Endothelial cell of umbilical vein (primary cell): Measurements from ENCODE around the gene PPP2R2C. TPM values are rescaled to one million over a fixed set of nuclear protein-coding genes. Genes with fewer than 3 reads are reported as not detected.

Source experiments
- BruUV-seq: library from RNA; stranded (reverse); fragments of 400-500 nt; replicated peaks from 2 replicates; lab custom pipeline; 2021; lab: Mats Ljungman, UMichigan
- CTCF ChIA-PET: fragments of 300-600, 350-600 bp; sonication (Branson Sonifier 250); formaldehyde crosslinking; loops from one replicate; lab custom pipeline; 2021; ENCODE audit warnings: antibody characterized with exemption, inconsistent platforms; lab: Charles Lee
- POLR2A ChIA-PET: fragments of 300-600, 350-600 bp; sonication (Branson Sonifier 250); formaldehyde crosslinking; loops from one replicate; lab custom pipeline; 2021; ENCODE audit warnings: antibody characterized with exemption, inconsistent platforms; lab: Charles Lee
- DNase-seq: peaks from one replicate; pipeline ENCODE4 v3.0.0-alpha.2; 2011; ENCODE audit warnings: low read depth, low spot score
- FAIRE-seq: peaks from 2 replicates; lab custom pipeline; 2011; peaks lifted over from hg19 to GRCh38; lab: Jason Lieb, UNC
- H2AFZ ChIP-seq: 2 replicates; pipeline ENCODE4 v1.6.0; 2012; ENCODE audit warnings: low read depth, low read length, control low read depth, inconsistent platforms
- H3K27ac ChIP-seq: 2 replicates; pipeline ENCODE4 v1.5.1; 2011; ENCODE audit warnings: low read depth, mild to moderate bottlenecking, control low read depth, low read length, moderate library complexity; ENCODE audit not compliant: insufficient read depth
- H3K27me3 ChIP-seq, 2 experiments: 2 replicates each; pipeline versions ENCODE4 v1.6.0 to v1.6.1; 2011; ENCODE audit warnings: low read length in 2 of 2, mixed read lengths in 1 of 2; ENCODE audit not compliant: control insufficient read depth in 2 of 2, insufficient read depth in 2 of 2
- H3K36me3 ChIP-seq, 2 experiments: 2 replicates in 1 of 2; 3 replicates in 1 of 2; pipeline ENCODE4 v1.5.1; 2011; ENCODE audit warnings: low read length in 2 of 2, mild to moderate bottlenecking in 1 of 2, moderate library complexity in 1 of 2; ENCODE audit not compliant: control insufficient read depth in 2 of 2, insufficient read depth in 2 of 2; ENCODE audit errors: extremely low read depth in 1 of 2
- H3K4me1 ChIP-seq: 3 replicates; pipeline ENCODE4 v1.5.1; 2011; ENCODE audit warnings: mild to moderate bottlenecking, low read length; ENCODE audit not compliant: control insufficient read depth, insufficient read depth; ENCODE audit errors: extremely low read depth
- H3K4me2 ChIP-seq: 2 replicates; pipeline ENCODE4 v1.6.1; 2011; ENCODE audit warnings: low read length, control low read depth, mixed read lengths; ENCODE audit not compliant: insufficient read depth
- H3K4me3 ChIP-seq, 3 experiments: fragments of 200-600 bp in 1 of 3; sonication (generic), shearing (Covaris generic) in 1 of 3; replicated peaks in 1 of 3; 2 replicates each; pipeline ENCODE4 v1.5.1; 2011 to 2016; ENCODE audit warnings: control low read depth in 3 of 3, low read length in 3 of 3, mild to moderate bottlenecking in 2 of 3, inconsistent platforms in 1 of 3, low read depth in 1 of 3, moderate library complexity in 1 of 3; ENCODE audit not compliant: insufficient read depth in 1 of 3
- H3K79me2 ChIP-seq: 2 replicates; pipeline ENCODE4 v1.6.0; 2012; ENCODE audit warnings: low read length, inconsistent platforms; ENCODE audit not compliant: control insufficient read depth, insufficient read depth
- H3K9ac ChIP-seq: replicated peaks from 2 replicates; pipeline ENCODE3; 2011; ENCODE audit warnings: low read length, control low read depth; ENCODE audit not compliant: insufficient read depth; ENCODE audit errors: extremely low read depth
- H3K9me1 ChIP-seq: replicated peaks from 3 replicates; pipeline ENCODE4 v1.6.0; 2011; ENCODE audit warnings: mild to moderate bottlenecking, low read length; ENCODE audit not compliant: control insufficient read depth, insufficient read depth; ENCODE audit errors: extremely low read depth
- H3K9me3 ChIP-seq: replicated peaks from 2 replicates; pipeline ENCODE4 v1.5.1; 2012; ENCODE audit warnings: low read length, inconsistent platforms; ENCODE audit not compliant: control insufficient read depth, insufficient read depth
- H4K20me1 ChIP-seq: replicated peaks from 2 replicates; pipeline ENCODE3; 2011; ENCODE audit warnings: mild to moderate bottlenecking, low read length; ENCODE audit not compliant: control insufficient read depth, insufficient read depth; ENCODE audit errors: extremely low read depth
- CTCF ChIP-seq, 2 donors: IDR thresholded peaks; 1 replicate in 1 of 2; 2 replicates in 1 of 2; pipeline ENCODE4 v1.5.1; 2011; ENCODE audit warnings: low read length in 2 of 2, mild to moderate bottlenecking in 2 of 2, moderate library complexity in 2 of 2, control low read depth in 1 of 2, inconsistent platforms in 1 of 2, low read depth in 1 of 2; ENCODE audit not compliant: insufficient read depth in 1 of 2; ENCODE audit errors: extremely low read depth in 1 of 2
- EZH2 ChIP-seq: IDR thresholded peaks from 2 replicates; pipeline ENCODE4 v1.6.1; 2012; ENCODE audit warnings: borderline replicate concordance, low read depth, mild to moderate bottlenecking, moderate library complexity, low read length, inconsistent platforms; ENCODE audit not compliant: severe bottlenecking
- FOS ChIP-seq: IDR thresholded peaks from 2 replicates; pipeline ENCODE4 v1.6.1; 2011; ENCODE audit warnings: mild to moderate bottlenecking, low read length, moderate library complexity, borderline replicate concordance; ENCODE audit not compliant: insufficient read depth
- GATA2 ChIP-seq: IDR thresholded peaks from 2 replicates; pipeline ENCODE4 v1.7.0; 2011; ENCODE audit warnings: low read depth, mild to moderate bottlenecking, moderate library complexity, mixed read lengths, low read length; ENCODE audit not compliant: insufficient read length, insufficient read depth
- JUN ChIP-seq: IDR thresholded peaks from 2 replicates; pipeline ENCODE4 v1.6.1; 2011; ENCODE audit warnings: borderline replicate concordance, low read depth; ENCODE audit not compliant: insufficient read length, insufficient read depth
- MYC ChIP-seq: IDR thresholded peaks from one replicate; pipeline ENCODE4 v1.6.1; 2011; ENCODE audit warnings: mild to moderate bottlenecking, low read depth, low read length
- POLR2A ChIP-seq: IDR thresholded peaks from 2 replicates; pipeline ENCODE4 v1.6.1; 2012; ENCODE audit warnings: low read depth, mild to moderate bottlenecking, control low read depth, low read length
- POLR2AphosphoS5 ChIP-seq: IDR thresholded peaks from 2 replicates; pipeline ENCODE4 v1.6.1; 2012; ENCODE audit warnings: low read depth, mild to moderate bottlenecking, control low read depth, low read length, moderate library complexity; ENCODE audit not compliant: insufficient read depth
- dilution Hi-C: fragments of 300-500 bp; cut with MboI; formaldehyde crosslinking; loops from one replicate; pipeline ENCODE4 v1.15.0; 2019; ENCODE audit warnings: low sequenced_read_pairs; ENCODE audit not compliant: extremely low pct_ligation_motif_present
- intact Hi-C: fragments of 100-400 bp; cut with micrococcal nuclease; formaldehyde crosslinking; loops from one replicate; pipeline ENCODE4 v1.10.0; 2022
- polyA plus RNA-seq, 4 experiments: library from polyadenylated mRNA; depleted of rRNA in 3 of 4; stranded (reverse) in 3 of 4; unstranded in 1 of 4; fragments of >200 nt; gene quantifications; 2 replicates each; pipeline versions ENCODE4 v1.2.1 to v1.2.3, GENCODE V29; 2011 to 2012; ENCODE audit warnings: missing spikeins in 1 of 4
- total RNA-seq: library from RNA; stranded (reverse); gene quantifications from 2 replicates; pipeline ENCODE4 v1.2.3, GENCODE V29; 2021
- TF ChIP-seq, protein P1 (sequence below): IDR thresholded peaks from 2 replicates; pipeline ENCODE4 v1.6.1; 2011; ENCODE audit not compliant: insufficient read depth, insufficient read length

The PPP2R2C gene
- total and polyA plus RNA-seq, 2 donors (not counting 3 experiments of a cell fraction or from before 2014, with no cell fraction given) = 0.03 to 0.09 TPM

- TF ChIP-seq JUN = no peak
- TF ChIP-seq GATA2 = no peak
- TF ChIP-seq FOS = no peak
- TF ChIP-seq EZH2 = no peak
- TF ChIP-seq MYC = no peak
- no peak for TF ChIP-seq POLR2AphosphoS5
- TF ChIP-seq, protein P1, sequence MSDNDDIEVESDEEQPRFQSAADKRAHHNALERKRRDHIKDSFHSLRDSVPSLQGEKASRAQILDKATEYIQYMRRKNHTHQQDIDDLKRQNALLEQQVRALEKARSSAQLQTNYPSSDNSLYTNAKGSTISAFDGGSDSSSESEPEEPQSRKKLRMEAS = no peak
- TF ChIP-seq POLR2A = no peak
- TF ChIP-seq CTCF (IDR thresholded peaks at IDR 0.05; ENCODE audit: extremely low read depth in 1 of 2, insufficient read depth in 1 of 2, low read depth in 1 of 2, low read length in 2 of 2) = no peak
- Histone ChIP-seq H2AFZ (no peak overlapping the region), H3K9me3 (no peaks in the 10 kb centered on the region), H3K79me2 (no peaks in the 10 kb centered on the region), H3K9ac (no peak overlapping the region), H3K27me3 (no peaks in the 10 kb centered on the region), H3K4me3 (no peak overlapping the region), H3K36me3 (no peaks in the 10 kb centered on the region), H3K27ac (no peak overlapping the region), H4K20me1 (no peaks in the 10 kb centered on the region), H3K4me2 (no peak overlapping the region), H3K4me1 (peaks cover 14% of the 10 kb centered on the region), H3K9me1 (no peaks in the 10 kb centered on the region)
- no peak for FAIRE-seq
- dilution Hi-C loops = no loop called here
- no peak for DNase-seq
- ChIA-PET CTCF (interaction anchor here (16.2 kb wide), 1 partner anchor 70 kb away, joined by 808 read pairs; no protein-coding TSS in a partner anchor), POLR2A (no interaction called here)
- intact Hi-C loops = no loop called here
- no TSS peak for BruUV-seq
These were observed 151.1 kb downstream of the PPP2R2C start for GRCh38 chr4:6321361-6321760.
